Endothelial cell of umbilical vein (primary cell): Measurements from ENCODE around the gene EPS8. TPM values are rescaled to one million over a fixed set of nuclear protein-coding genes. Genes with fewer than 3 reads are reported as not detected.
A peak's percentile ranks its signal among the peaks of the same experiment; 100 is the strongest.
"Not testable (repeated sequence)": the region's sequence is repeated elsewhere in the genome, so short reads cannot be mapped to it uniquely, and the experiment has no call there.

Experiments used
- BruUV-seq: library from RNA; stranded (reverse); fragments of 400-500 nt; replicated peaks from 2 replicates; lab custom pipeline; 2021; lab: Mats Ljungman, UMichigan
- CTCF ChIA-PET: fragments of 300-600, 350-600 bp; sonication (Branson Sonifier 250); formaldehyde crosslinking; loops from one replicate; lab custom pipeline; 2021; ENCODE audit warnings: antibody characterized with exemption, inconsistent platforms; lab: Charles Lee
- POLR2A ChIA-PET: fragments of 300-600, 350-600 bp; sonication (Branson Sonifier 250); formaldehyde crosslinking; loops from one replicate; lab custom pipeline; 2021; ENCODE audit warnings: antibody characterized with exemption, inconsistent platforms; lab: Charles Lee
- DNase-seq: peaks from one replicate; pipeline ENCODE4 v3.0.0-alpha.2; 2011; ENCODE audit warnings: low read depth, low spot score
- FAIRE-seq: peaks from 2 replicates; lab custom pipeline; 2011; peaks lifted over from hg19 to GRCh38; lab: Jason Lieb, UNC
- H2AFZ ChIP-seq: 2 replicates; pipeline ENCODE4 v1.6.0; 2012; ENCODE audit warnings: low read depth, low read length, control low read depth, inconsistent platforms
- H3K27ac ChIP-seq: 2 replicates; pipeline ENCODE4 v1.5.1; 2011; ENCODE audit warnings: low read depth, mild to moderate bottlenecking, control low read depth, low read length, moderate library complexity; ENCODE audit not compliant: insufficient read depth
- H3K27me3 ChIP-seq, 2 experiments: 2 replicates each; pipeline versions ENCODE4 v1.6.0 to v1.6.1; 2011; ENCODE audit warnings: low read length in 2 of 2, mixed read lengths in 1 of 2; ENCODE audit not compliant: control insufficient read depth in 2 of 2, insufficient read depth in 2 of 2
- H3K36me3 ChIP-seq, 2 experiments: 2 replicates in 1 of 2; 3 replicates in 1 of 2; pipeline ENCODE4 v1.5.1; 2011; ENCODE audit warnings: low read length in 2 of 2, mild to moderate bottlenecking in 1 of 2, moderate library complexity in 1 of 2; ENCODE audit not compliant: control insufficient read depth in 2 of 2, insufficient read depth in 2 of 2; ENCODE audit errors: extremely low read depth in 1 of 2
- H3K4me1 ChIP-seq: 3 replicates; pipeline ENCODE4 v1.5.1; 2011; ENCODE audit warnings: mild to moderate bottlenecking, low read length; ENCODE audit not compliant: control insufficient read depth, insufficient read depth; ENCODE audit errors: extremely low read depth
- H3K4me2 ChIP-seq: 2 replicates; pipeline ENCODE4 v1.6.1; 2011; ENCODE audit warnings: low read length, control low read depth, mixed read lengths; ENCODE audit not compliant: insufficient read depth
- H3K4me3 ChIP-seq, 3 experiments: fragments of 200-600 bp in 1 of 3; sonication (generic), shearing (Covaris generic) in 1 of 3; replicated peaks in 1 of 3; 2 replicates each; pipeline ENCODE4 v1.5.1; 2011 to 2016; ENCODE audit warnings: control low read depth in 3 of 3, low read length in 3 of 3, mild to moderate bottlenecking in 2 of 3, inconsistent platforms in 1 of 3, low read depth in 1 of 3, moderate library complexity in 1 of 3; ENCODE audit not compliant: insufficient read depth in 1 of 3
- H3K79me2 ChIP-seq: 2 replicates; pipeline ENCODE4 v1.6.0; 2012; ENCODE audit warnings: low read length, inconsistent platforms; ENCODE audit not compliant: control insufficient read depth, insufficient read depth
- H3K9ac ChIP-seq: replicated peaks from 2 replicates; pipeline ENCODE3; 2011; ENCODE audit warnings: low read length, control low read depth; ENCODE audit not compliant: insufficient read depth; ENCODE audit errors: extremely low read depth
- H3K9me1 ChIP-seq: replicated peaks from 3 replicates; pipeline ENCODE4 v1.6.0; 2011; ENCODE audit warnings: mild to moderate bottlenecking, low read length; ENCODE audit not compliant: control insufficient read depth, insufficient read depth; ENCODE audit errors: extremely low read depth
- H3K9me3 ChIP-seq: replicated peaks from 2 replicates; pipeline ENCODE4 v1.5.1; 2012; ENCODE audit warnings: low read length, inconsistent platforms; ENCODE audit not compliant: control insufficient read depth, insufficient read depth
- H4K20me1 ChIP-seq: replicated peaks from 2 replicates; pipeline ENCODE3; 2011; ENCODE audit warnings: mild to moderate bottlenecking, low read length; ENCODE audit not compliant: control insufficient read depth, insufficient read depth; ENCODE audit errors: extremely low read depth
- CTCF ChIP-seq, 2 donors: IDR thresholded peaks; 1 replicate in 1 of 2; 2 replicates in 1 of 2; pipeline ENCODE4 v1.5.1; 2011; ENCODE audit warnings: low read length in 2 of 2, mild to moderate bottlenecking in 2 of 2, moderate library complexity in 2 of 2, control low read depth in 1 of 2, inconsistent platforms in 1 of 2, low read depth in 1 of 2; ENCODE audit not compliant: insufficient read depth in 1 of 2; ENCODE audit errors: extremely low read depth in 1 of 2
- EZH2 ChIP-seq: IDR thresholded peaks from 2 replicates; pipeline ENCODE4 v1.6.1; 2012; ENCODE audit warnings: borderline replicate concordance, low read depth, mild to moderate bottlenecking, moderate library complexity, low read length, inconsistent platforms; ENCODE audit not compliant: severe bottlenecking
- FOS ChIP-seq: IDR thresholded peaks from 2 replicates; pipeline ENCODE4 v1.6.1; 2011; ENCODE audit warnings: mild to moderate bottlenecking, low read length, moderate library complexity, borderline replicate concordance; ENCODE audit not compliant: insufficient read depth
- GATA2 ChIP-seq: IDR thresholded peaks from 2 replicates; pipeline ENCODE4 v1.7.0; 2011; ENCODE audit warnings: low read depth, mild to moderate bottlenecking, moderate library complexity, mixed read lengths, low read length; ENCODE audit not compliant: insufficient read length, insufficient read depth
- JUN ChIP-seq: IDR thresholded peaks from 2 replicates; pipeline ENCODE4 v1.6.1; 2011; ENCODE audit warnings: borderline replicate concordance, low read depth; ENCODE audit not compliant: insufficient read length, insufficient read depth
- MAX ChIP-seq: IDR thresholded peaks from 2 replicates; pipeline ENCODE4 v1.6.1; 2011; ENCODE audit not compliant: insufficient read depth, insufficient read length
- MYC ChIP-seq: IDR thresholded peaks from one replicate; pipeline ENCODE4 v1.6.1; 2011; ENCODE audit warnings: mild to moderate bottlenecking, low read depth, low read length
- POLR2A ChIP-seq: IDR thresholded peaks from 2 replicates; pipeline ENCODE4 v1.6.1; 2012; ENCODE audit warnings: low read depth, mild to moderate bottlenecking, control low read depth, low read length
- POLR2AphosphoS5 ChIP-seq: IDR thresholded peaks from 2 replicates; pipeline ENCODE4 v1.6.1; 2012; ENCODE audit warnings: low read depth, mild to moderate bottlenecking, control low read depth, low read length, moderate library complexity; ENCODE audit not compliant: insufficient read depth
- dilution Hi-C: fragments of 300-500 bp; cut with MboI; formaldehyde crosslinking; loops from one replicate; pipeline ENCODE4 v1.15.0; 2019; ENCODE audit warnings: low sequenced_read_pairs; ENCODE audit not compliant: extremely low pct_ligation_motif_present
- intact Hi-C: fragments of 100-400 bp; cut with micrococcal nuclease; formaldehyde crosslinking; loops from one replicate; pipeline ENCODE4 v1.10.0; 2022
- polyA plus RNA-seq, 4 experiments: library from polyadenylated mRNA; depleted of rRNA in 3 of 4; stranded (reverse) in 3 of 4; unstranded in 1 of 4; fragments of >200 nt; gene quantifications; 2 replicates each; pipeline versions ENCODE4 v1.2.1 to v1.2.3, GENCODE V29; 2011 to 2012; ENCODE audit warnings: missing spikeins in 1 of 4
- total RNA-seq: library from RNA; stranded (reverse); gene quantifications from 2 replicates; pipeline ENCODE4 v1.2.3, GENCODE V29; 2021

Gene EPS8
- total and polyA plus RNA-seq, 2 donors (not counting 3 experiments of a cell fraction or from before 2014, with no cell fraction given), result 8.4 to 11.9 TPM

GRCh38 chr12:15620741-15621539 is 168.2 kb downstream of the EPS8 start:
- no peaks in the 10 kb centered on the region for H4K20me1 ChIP-seq
- H3K79me2 ChIP-seq, result no peaks in the 10 kb centered on the region
- H2AFZ ChIP-seq, result no peak overlapping the region
- no peaks in the 10 kb centered on the region for H3K27me3 ChIP-seq
- peak overlapping the region; percentile 19 for H3K4me2 ChIP-seq
- FAIRE-seq, result peak; percentile 61
- BruUV-seq, result no TSS peak
- ChIA-PET CTCF (interaction anchor here (1.0 to 1.5 kb wide), 3 partner anchors 9 to 237 kb away, joined by 3 to 4 read pairs (median 3); no protein-coding TSS in a partner anchor), POLR2A (no interaction called here)
- H3K36me3 ChIP-seq, result no peaks in the 10 kb centered on the region
- no peak overlapping the region for H3K4me3 ChIP-seq
- dilution Hi-C loops (no loop called here), intact Hi-C loops (no loop called here)
- no peaks in the 10 kb centered on the region for H3K9me3 ChIP-seq
- peaks cover 12% of the 10 kb centered on the region for H3K4me1 ChIP-seq
- H3K9ac ChIP-seq, result no peak overlapping the region
- no peak for TF ChIP-seq EZH2
- TF ChIP-seq POLR2A, result no peak
- TF ChIP-seq MAX, result no peak
- TF ChIP-seq POLR2AphosphoS5, result no peak
- no peak for TF ChIP-seq GATA2
- no peak for TF ChIP-seq FOS
- no peak for TF ChIP-seq MYC
- TF ChIP-seq CTCF (IDR thresholded peaks at IDR 0.05; ENCODE audit: extremely low read depth in 1 of 2, insufficient read depth in 1 of 2, low read depth in 1 of 2, low read length in 2 of 2), result no peak
- no peak for TF ChIP-seq JUN
- peak; percentile 60 for DNase-seq
- H3K9me1 ChIP-seq, result no peaks in the 10 kb centered on the region
- no peak overlapping the region for H3K27ac ChIP-seq

- H3K79me2 ChIP-seq, DNase-seq, BruUV-seq, H3K9me1 ChIP-seq, H3K9me3 ChIP-seq, H3K4me3 ChIP-seq, H3K36me3 ChIP-seq, H3K4me2 ChIP-seq, CTCF ChIA-PET, H3K27me3 ChIP-seq, H3K9ac ChIP-seq, POLR2A ChIA-PET, FAIRE-seq, dilution Hi-C loops, H3K27ac ChIP-seq, H4K20me1 ChIP-seq, H2AFZ ChIP-seq, intact Hi-C loops: not testable (repeated sequence)
- peaks cover 12% of the 10 kb centered on the region for H3K4me1 ChIP-seq
Measured at GRCh38 chr12:15616495-15616894, 172.7 kb downstream of the EPS8 start.
